OCI-LY7 (cell line): ENCODE measurements around the gene SMPD4.
"Not testable (repeated sequence)": the region's sequence is repeated elsewhere in the genome, so short reads cannot be mapped to it uniquely, and the experiment has no call there.

Source experiments
- EZH2phosphoT487 ChIP-seq: fragments of 200-600 bp; sonication (generic); IDR thresholded peaks from 2 replicates; pipeline ENCODE4 v1.6.1; 2018; ENCODE audit warnings: low read depth, borderline replicate concordance, mild to moderate bottlenecking, mixed run types, antibody characterized with exemption, low read length, moderate library complexity, mixed read lengths
- TF ChIP-seq, protein P1 (sequence below): fragments of 200-600 bp; sonication (generic); conservative IDR thresholded peaks from 2 replicates; pipeline ENCODE4 v1.5.1; 2014; ENCODE audit warnings: mild to moderate bottlenecking, antibody characterized with exemption, low read length, moderate library complexity, mixed read lengths

DNA sequence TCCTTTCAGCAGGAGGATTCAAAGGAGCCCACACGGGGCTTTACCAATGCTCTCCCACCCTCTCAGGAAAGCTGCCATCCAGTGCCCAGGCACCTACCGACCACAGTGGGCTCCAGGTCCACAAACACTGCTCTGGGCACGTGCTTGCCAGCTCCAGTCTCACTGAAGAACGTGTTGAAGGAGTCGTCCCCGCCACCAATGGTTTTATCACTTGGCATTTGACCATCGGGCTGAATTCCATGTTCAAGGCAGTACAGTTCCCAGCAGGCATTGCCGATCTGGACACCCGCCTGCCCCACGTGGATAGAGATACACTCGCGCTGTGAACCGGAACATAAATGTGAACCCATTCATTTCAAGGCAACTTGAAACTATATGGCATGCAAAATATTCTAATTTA lies 14.7 kb upstream of the SMPD4 start:
- TF ChIP-seq, protein P1, sequence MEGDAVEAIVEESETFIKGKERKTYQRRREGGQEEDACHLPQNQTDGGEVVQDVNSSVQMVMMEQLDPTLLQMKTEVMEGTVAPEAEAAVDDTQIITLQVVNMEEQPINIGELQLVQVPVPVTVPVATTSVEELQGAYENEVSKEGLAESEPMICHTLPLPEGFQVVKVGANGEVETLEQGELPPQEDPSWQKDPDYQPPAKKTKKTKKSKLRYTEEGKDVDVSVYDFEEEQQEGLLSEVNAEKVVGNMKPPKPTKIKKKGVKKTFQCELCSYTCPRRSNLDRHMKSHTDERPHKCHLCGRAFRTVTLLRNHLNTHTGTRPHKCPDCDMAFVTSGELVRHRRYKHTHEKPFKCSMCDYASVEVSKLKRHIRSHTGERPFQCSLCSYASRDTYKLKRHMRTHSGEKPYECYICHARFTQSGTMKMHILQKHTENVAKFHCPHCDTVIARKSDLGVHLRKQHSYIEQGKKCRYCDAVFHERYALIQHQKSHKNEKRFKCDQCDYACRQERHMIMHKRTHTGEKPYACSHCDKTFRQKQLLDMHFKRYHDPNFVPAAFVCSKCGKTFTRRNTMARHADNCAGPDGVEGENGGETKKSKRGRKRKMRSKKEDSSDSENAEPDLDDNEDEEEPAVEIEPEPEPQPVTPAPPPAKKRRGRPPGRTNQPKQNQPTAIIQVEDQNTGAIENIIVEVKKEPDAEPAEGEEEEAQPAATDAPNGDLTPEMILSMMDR = not testable (repeated sequence)
- not testable (repeated sequence) for TF ChIP-seq EZH2phosphoT487
